GM21619 (cell line): Measurements from ENCODE around the gene NRXN3.

Source experiments
- ATAC-seq: cut with Tn5 transposase; IDR thresholded peaks from one replicate; pipeline ENCODE4 v1.9.1; 2021; ENCODE audit not compliant: unreplicated experiment

NRXN3 gene

GRCh38 chr14:79376557-79376956, 1206.4 kb downstream of the NRXN3 start:
- ATAC-seq = no peak

DNA sequence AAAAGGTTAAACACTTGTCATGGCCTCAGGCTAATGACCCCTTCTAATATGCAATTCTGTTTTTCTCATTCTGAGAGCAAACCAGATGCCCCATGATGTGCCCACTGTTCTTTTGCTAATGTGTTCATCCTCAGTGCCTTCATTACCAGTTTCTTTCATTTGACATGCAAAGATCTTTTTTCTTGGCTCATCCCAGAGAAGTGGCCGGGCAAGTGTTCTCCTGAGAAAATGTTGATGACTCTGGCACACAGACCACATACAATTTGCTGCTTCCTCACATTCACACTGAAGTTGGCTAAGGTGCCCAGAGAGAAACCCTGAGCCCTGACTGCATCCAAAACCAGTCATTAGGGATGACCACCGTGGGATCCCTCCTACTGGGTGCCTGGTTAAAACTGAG, 1207.8 kb downstream of the NRXN3 start:
- no peak for ATAC-seq

DNA sequence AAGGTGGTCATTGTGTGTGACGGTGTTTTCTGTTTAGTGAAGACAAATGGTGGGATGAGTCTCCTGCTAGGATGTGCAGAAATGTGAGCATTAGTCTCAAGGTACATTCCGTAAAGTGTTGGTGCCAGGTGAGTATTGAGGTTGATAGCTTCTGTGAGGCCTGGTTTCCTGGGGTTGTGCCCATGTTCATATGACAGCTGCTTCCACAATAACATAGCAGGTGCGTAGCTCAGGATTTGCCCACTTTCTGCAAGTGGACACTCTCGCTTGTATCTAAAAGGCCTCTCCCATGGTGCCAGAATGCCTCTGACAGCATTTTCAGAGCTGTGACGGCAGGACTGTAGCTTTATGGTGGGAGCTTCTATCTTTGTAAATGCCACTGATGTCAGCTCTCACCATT, 1209.1 kb downstream of the NRXN3 start:
- no peak for ATAC-seq

DNA sequence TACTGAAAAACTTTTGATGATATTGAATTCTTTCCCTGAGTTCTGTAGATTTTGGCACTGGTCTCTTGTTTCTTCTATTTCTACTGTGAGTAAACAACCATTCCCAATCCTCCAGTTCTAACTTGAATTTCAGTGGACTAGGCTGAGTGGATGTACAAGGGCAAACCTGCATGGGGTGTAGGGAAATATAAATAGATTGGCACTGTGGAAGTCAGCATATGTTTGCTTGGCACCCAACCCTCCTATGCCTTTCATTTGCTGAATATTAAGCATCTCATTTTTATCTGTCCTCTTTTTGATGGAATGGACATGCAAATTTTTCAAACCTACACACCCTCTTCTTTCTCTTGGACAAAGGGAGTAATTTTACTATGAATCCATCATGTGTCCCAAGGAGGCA, 1212.9 kb downstream of the NRXN3 start:
- no peak for ATAC-seq

GRCh38 chr14:79383475-79383874, 1213.3 kb downstream of the NRXN3 start:
- ATAC-seq = no peak

GRCh38 chr14:79395061-79395460, 1224.9 kb downstream of the NRXN3 start:
- ATAC-seq = no peak

GRCh38 chr14:79404874-79405511, 1234.8 kb downstream of the NRXN3 start:
- ATAC-seq = no peak

GRCh38 chr14:79405512-79405910, 1235.3 kb downstream of the NRXN3 start:
- ATAC-seq = no peak

DNA sequence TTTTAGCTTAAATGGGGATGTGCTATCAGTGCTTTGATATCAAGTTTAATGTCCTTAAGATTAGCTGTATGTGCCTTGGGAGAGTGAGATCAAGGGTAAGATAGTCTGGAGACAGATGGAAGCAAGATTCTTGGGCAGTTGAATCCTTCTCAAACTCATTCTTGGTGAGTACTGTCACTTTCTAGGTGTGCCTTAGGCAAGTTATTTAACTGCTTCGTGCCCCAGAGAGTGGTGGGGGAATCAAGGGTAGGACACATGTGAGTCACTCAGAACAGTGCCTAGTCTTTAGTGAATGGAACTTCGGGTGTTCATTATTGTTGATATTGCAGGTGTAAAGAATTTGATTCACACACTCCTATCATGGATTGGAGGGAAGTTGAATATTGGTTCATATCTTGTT, 1237.4 kb downstream of the NRXN3 start:
- ATAC-seq = no peak

DNA sequence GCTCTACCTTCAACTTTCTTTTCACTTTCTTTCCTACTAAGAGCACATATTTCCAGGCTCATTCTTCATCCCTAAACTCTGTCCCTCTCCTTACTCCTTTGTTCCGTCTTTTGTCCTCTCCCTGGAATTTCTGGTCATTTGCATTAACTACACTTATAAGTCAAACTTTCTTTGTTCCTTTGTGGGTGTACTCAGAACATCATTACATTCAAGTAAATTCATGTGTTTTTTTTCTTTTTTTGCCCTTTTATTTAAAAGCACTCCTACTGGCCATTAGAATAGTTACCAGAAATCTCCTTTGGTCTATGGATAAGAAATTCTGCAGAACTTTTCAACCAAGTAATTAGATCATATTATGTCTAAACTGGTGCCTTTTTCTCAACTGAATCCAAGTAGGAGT, 1238.5 kb downstream of the NRXN3 start:
- ATAC-seq = no peak

DNA sequence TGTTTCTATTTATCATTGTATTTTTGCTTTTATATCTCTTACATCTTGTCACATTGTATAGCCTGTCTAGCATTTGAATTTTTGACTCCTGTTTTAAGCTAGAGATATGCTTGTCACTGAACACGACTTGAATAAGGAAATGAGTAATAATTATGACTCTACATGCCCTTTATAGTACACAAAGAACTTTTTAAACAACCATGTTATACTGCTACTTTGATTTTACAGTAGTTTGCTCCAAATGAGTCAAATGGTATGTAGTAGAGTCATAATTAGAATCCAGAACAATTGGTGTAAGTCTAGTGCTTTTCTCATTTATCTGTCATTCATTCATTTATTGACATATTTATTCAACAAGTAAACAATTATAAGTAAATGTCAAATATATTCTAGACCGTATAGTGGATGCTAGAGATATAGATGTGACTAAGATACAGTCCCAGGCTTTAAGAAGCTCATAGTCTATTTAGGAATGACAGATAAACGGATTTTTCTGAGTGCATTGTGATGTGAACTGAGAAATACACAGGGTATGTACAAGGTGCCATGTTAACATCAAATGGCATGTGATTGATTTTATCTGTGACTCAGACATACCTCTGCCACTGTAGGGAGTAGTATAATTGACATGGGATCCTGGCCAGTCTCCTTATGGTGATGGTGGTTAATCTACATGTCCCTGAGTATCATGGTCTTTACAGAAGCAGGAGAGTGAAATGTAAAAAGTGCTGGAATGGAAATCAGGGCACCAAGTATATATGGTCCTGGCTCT, 1241.4 kb downstream of the NRXN3 start:
- no peak for ATAC-seq

DNA sequence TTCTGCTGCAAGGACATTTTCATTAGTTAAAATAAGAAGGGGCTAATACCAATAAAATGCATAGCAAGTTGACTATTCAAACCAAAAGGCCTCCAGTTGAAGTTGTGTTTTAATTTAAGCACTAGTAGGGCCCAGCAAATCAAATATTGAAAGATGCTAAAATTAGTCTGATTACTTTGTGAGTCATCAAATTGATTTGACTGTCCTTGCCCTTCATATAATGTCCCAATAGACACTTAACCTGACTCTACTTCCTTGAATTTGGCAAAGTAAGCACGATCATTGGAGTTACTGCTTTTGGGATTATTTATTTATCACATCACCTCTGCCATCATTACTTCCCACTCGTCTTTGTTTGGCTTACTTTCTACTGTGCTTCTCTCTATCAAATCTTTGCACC, 1242.6 kb downstream of the NRXN3 start:
- ATAC-seq = no peak

- no peak for ATAC-seq
These were observed 1243.7 kb downstream of the NRXN3 start for GRCh38 chr14:79413734-79414428.

- no peak for ATAC-seq
These were observed 1245.6 kb downstream of the NRXN3 start for GRCh38 chr14:79415726-79416125.

GRCh38 chr14:79417961-79418360, 1247.8 kb downstream of the NRXN3 start:
- no peak for ATAC-seq

- ATAC-seq = no peak
These were observed 1248.7 kb downstream of the NRXN3 start for GRCh38 chr14:79418649-79419415.

- ATAC-seq = no peak
These were observed 1249.6 kb downstream of the NRXN3 start for GRCh38 chr14:79419571-79420327.

GRCh38 chr14:79420725-79421124, 1250.6 kb downstream of the NRXN3 start:
- no peak for ATAC-seq

- ATAC-seq = no peak
These were observed 1251.6 kb downstream of the NRXN3 start for GRCh38 chr14:79421811-79422210.

DNA sequence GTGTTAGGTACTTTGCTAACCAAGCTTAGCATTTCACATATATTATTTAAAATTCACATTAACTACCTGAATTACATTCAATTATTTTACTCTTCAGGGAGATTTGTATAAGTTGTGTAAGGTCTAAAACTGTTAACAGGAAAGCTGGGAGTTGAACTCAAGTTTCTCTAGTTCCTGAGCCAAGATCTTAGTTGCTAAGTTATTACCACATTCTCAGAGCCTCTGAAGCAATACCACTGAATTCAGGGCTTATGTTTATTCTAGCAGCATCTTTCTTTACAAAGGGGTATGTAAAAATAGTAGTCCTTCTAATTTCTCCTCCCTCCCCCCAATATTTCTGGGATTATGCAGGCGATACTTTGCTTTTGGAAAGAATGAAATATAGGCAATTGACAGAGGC, 1254.3 kb downstream of the NRXN3 start:
- no peak for ATAC-seq
